ENCODE results near the gene EGFL7.

DNA sequence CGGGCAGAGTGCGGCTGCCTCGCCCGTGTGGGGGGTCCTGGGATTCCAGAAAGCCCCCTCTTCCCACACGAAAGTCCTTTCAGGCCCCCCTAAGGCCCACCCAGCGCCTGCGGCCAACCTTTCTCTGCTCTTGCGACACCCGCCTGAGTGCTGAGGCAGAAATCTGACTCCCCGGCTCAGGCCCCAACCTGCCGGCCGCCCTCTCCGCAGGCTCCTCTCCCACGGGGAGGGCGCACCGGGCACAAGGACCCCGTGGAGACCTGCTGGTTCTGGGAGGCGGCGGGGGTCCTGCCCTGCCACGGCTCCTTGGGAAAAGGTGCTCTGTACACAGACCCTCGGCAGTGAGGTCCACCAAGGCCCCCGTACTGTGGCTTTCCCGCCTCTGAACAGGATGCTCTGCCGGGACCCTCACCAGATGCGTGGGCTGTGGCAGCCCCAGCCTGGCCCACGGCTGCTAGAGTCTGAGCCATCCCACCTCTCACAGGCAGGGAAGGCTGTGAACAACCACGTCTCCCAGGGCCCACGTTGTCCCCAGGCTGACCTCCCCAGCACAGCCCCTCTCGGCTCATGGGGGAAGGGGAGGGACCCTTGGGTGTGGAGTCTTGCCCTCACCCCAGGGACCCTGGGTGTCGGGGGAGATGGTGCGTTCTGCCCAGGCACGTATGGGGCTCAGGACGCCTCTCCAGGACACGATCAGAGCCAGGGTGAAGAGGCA, 41.5 kb upstream of the EGFL7 start:
- no peak for TF ChIP-seq CTCF (IDR thresholded peaks at IDR 0.05)
- no peak for TF ChIP-seq ZFX (IDR thresholded peaks at IDR 0.05; ENCODE audit: borderline replicate concordance)

All from 22Rv1 (cell line).